Tibial nerve (tissue), 4 donors: ENCODE measurements around the gene HK2. TPM values are rescaled to one million over a fixed set of nuclear protein-coding genes. Genes with fewer than 3 reads are reported as not detected.

Experiments used
- DNase-seq, 2 donors: peaks; one replicate each; pipeline ENCODE4 v3.0.0-alpha.2; 2019; ENCODE audit warnings: low spot score in 2 of 2
- H3K27ac ChIP-seq, 4 donors: fragments of 200-600 bp; sonication (generic) in 3 of 4; one replicate each; pipeline ENCODE4 v1.5.1; 2017 to 2019; ENCODE audit warnings: mild to moderate bottlenecking in 1 of 4
- H3K27me3 ChIP-seq, 2 donors: fragments of 200-600 bp; sonication (generic) in 1 of 2; one replicate each; pipeline versions ENCODE4 v1.5.1 to v1.6.0; 2017 to 2019
- H3K36me3 ChIP-seq, 3 donors: fragments of 200-600 bp; sonication (generic); one replicate each; pipeline ENCODE4 v1.5.1; 2018 to 2019
- H3K4me1 ChIP-seq, 4 donors: fragments of 200-600 bp; sonication (generic) in 3 of 4; one replicate each; pipeline ENCODE4 v1.5.1; 2017 to 2019
- H3K4me3 ChIP-seq, 4 donors: fragments of 200-600 bp; sonication (generic) in 3 of 4; one replicate each; pipeline ENCODE4 v1.5.1; 2017 to 2019; ENCODE audit warnings: mild to moderate bottlenecking in 1 of 4, moderate library complexity in 1 of 4
- H3K9me3 ChIP-seq, 4 donors: fragments of 200-600 bp; sonication (generic) in 3 of 4; one replicate each; pipeline ENCODE4 v1.5.1; 2017 to 2019
- CTCF ChIP-seq, 5 experiments: fragments of 200-600 bp in 3 of 5; fragments of 450-650 bp in 2 of 5; sonication (generic) in 3 of 5; IDR thresholded peaks; one replicate each; pipeline ENCODE4 v1.5.1; 2016 to 2019; ENCODE audit warnings: antibody characterized with exemption in 5 of 5, mild to moderate bottlenecking in 3 of 5, moderate library complexity in 2 of 5
- EP300 ChIP-seq, 2 donors: sonication (generic); formaldehyde crosslinking; IDR thresholded peaks; one replicate each; pipeline ENCODE4 v1.6.1; 2017; ENCODE audit warnings: antibody characterized with exemption in 2 of 2, mild to moderate bottlenecking in 1 of 2
- POLR2A ChIP-seq, 2 donors: fragments of 450-650 bp; IDR thresholded peaks; one replicate each; pipeline ENCODE4 v1.6.1; 2017; ENCODE audit warnings: antibody characterized with exemption in 2 of 2, mild to moderate bottlenecking in 2 of 2, moderate library complexity in 2 of 2
- WGBS, 2 donors: methylation state at CpG; one replicate each; pipeline ENCODE4 v1.1.5; 2018; 5-methylcytosine and 5-hydroxymethylcytosine counted together
- total RNA-seq, 4 donors: library from RNA; depleted of rRNA; stranded (reverse); fragments of >200 nt; gene quantifications; one replicate each; pipeline ENCODE4 v1.1.0, GENCODE V29; 2016

Gene HK2
- total RNA-seq, 4 donors from 2014 or later, result 6.5 to 13.4 (median 6.7) TPM

- H3K27ac ChIP-seq, result no peak overlapping the region
- TF ChIP-seq POLR2A (IDR thresholded peaks at IDR 0.05) (no peak), EP300 (IDR thresholded peaks at IDR 0.05) (no peak), CTCF (IDR thresholded peaks at IDR 0.05) (no peak)
- H3K9me3 ChIP-seq, result peaks cover 0 to 12% (median 0%) of the 10 kb centered on the region in 4 donors
- no peak for DNase-seq
- no peaks in the 10 kb centered on the region for H3K4me1 ChIP-seq
- peaks cover 0 to 31% (median 0%) of the 10 kb centered on the region in 3 donors for H3K36me3 ChIP-seq
- H3K27me3 ChIP-seq, result no peaks in the 10 kb centered on the region
- 87 to 89% methylated on average over 8 of the region's 8 CpGs for WGBS, 2 donors
- H3K4me3 ChIP-seq, result no peak overlapping the region
Measured at GRCh38 chr2:74930811-74931486, 97.0 kb downstream of the HK2 start.

- no peak for DNase-seq
- Histone ChIP-seq H3K9me3 (peaks cover 0 to 9% (median 0%) of the 10 kb centered on the region in 4 donors), H3K36me3 (peaks cover 0 to 31% (median 0%) of the 10 kb centered on the region in 3 donors), H3K4me3 (no peak overlapping the region), H3K4me1 (no peaks in the 10 kb centered on the region), H3K27me3 (no peaks in the 10 kb centered on the region), H3K27ac (no peak overlapping the region)
- TF ChIP-seq CTCF (IDR thresholded peaks at IDR 0.05), result no peak
- TF ChIP-seq POLR2A (IDR thresholded peaks at IDR 0.05), result no peak
- TF ChIP-seq EP300 (IDR thresholded peaks at IDR 0.05), result no peak
- 86 to 89% methylated on average over 2 of the region's 2 CpGs for WGBS, 2 donors
Measured at GRCh38 chr2:74931940-74932339, 98.0 kb downstream of the HK2 start.

DNA sequence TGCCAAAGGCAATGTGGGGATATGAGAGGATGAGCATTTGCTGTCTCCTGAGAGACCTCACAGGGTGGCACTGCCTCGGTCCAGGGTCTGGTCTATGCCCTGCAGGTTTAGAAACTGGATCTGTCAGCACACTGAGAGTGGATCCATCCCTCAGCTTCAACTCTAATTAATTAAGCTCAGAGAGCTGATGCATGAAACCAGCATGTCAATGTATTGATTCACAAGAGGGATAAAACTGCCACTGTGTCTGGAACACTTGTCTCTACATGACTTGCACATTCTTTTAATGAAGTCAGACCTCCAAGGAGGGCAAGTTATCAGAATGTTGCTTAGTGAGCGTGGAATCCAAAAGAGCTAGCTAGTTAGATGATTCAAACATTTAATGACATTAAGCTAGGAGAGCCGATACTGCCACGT lies 102.1 kb downstream of the HK2 start:
- Histone ChIP-seq H3K27me3 (no peaks in the 10 kb centered on the region), H3K36me3 (peaks cover 0 to 21% (median 0%) of the 10 kb centered on the region in 3 donors), H3K9me3 (no peaks in the 10 kb centered on the region), H3K4me3 (no peak overlapping the region), H3K4me1 (no peaks in the 10 kb centered on the region), H3K27ac (no peak overlapping the region)
- no peak for DNase-seq
- WGBS, 2 donors, result 83 to 87% methylated on average over 4 of the region's 4 CpGs
- TF ChIP-seq CTCF (IDR thresholded peaks at IDR 0.05), result no peak

GRCh38 chr2:74937221-74937880 lies 103.4 kb downstream of the HK2 start:
- Histone ChIP-seq H3K36me3 (peaks cover 0 to 16% (median 0%) of the 10 kb centered on the region in 3 donors), H3K4me1 (no peaks in the 10 kb centered on the region), H3K9me3 (no peaks in the 10 kb centered on the region), H3K27me3 (no peaks in the 10 kb centered on the region), H3K4me3 (no peak overlapping the region), H3K27ac (no peak overlapping the region)
- no peak for TF ChIP-seq POLR2A (IDR thresholded peaks at IDR 0.05)
- no peak for TF ChIP-seq EP300 (IDR thresholded peaks at IDR 0.05)
- no peak for TF ChIP-seq CTCF (IDR thresholded peaks at IDR 0.05)
- DNase-seq, result no peak
- 88 to 91% methylated on average over 6 of the region's 6 CpGs for WGBS, 2 donors

DNA sequence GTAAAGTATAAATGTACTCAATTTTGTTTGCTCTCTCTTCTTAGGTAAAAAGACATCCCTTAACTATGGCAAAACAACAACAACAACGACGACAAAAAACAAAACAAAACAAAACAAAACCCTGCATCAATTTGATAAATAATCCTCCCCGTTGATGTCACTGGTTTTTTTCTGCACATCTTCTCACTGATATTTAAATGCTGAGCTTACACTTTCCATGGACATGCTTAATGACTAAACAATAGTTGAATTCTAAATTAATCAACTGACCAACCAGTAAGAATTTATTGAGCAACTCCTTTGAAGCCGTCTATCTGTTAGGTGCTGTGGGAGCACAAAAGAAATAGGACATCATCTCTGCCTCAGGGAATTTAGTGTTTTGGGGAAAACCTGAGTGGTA lies 104.3 kb downstream of the HK2 start:
- no peaks in the 10 kb centered on the region for H3K27me3 ChIP-seq
- no peak for DNase-seq
- no peaks in the 10 kb centered on the region for H3K9me3 ChIP-seq
- TF ChIP-seq EP300 (IDR thresholded peaks at IDR 0.05) (no peak), POLR2A (IDR thresholded peaks at IDR 0.05) (no peak), CTCF (IDR thresholded peaks at IDR 0.05) (no peak)
- WGBS, 2 donors, result 87 to 89% methylated on average over 4 of the region's 4 CpGs
- H3K27ac ChIP-seq, result no peak overlapping the region
- peaks cover 0 to 7% (median 0%) of the 10 kb centered on the region in 3 donors for H3K36me3 ChIP-seq
- no peaks in the 10 kb centered on the region for H3K4me1 ChIP-seq
- no peak overlapping the region for H3K4me3 ChIP-seq
